Body of pancreas (tissue), 4 donors: Measurements from ENCODE around the gene VSTM4.

Experiments
- POLR2A ChIP-seq, 3 donors: fragments of 450-650 bp; IDR thresholded peaks; one replicate each; pipeline ENCODE4 v1.6.1; 2016; ENCODE audit warnings: antibody characterized with exemption in 3 of 3, mild to moderate bottlenecking in 2 of 3
- TF ChIP-seq, protein P1 (sequence below), 7 experiments: fragments of 450-650 bp in 4 of 7; fragments of 200-600 bp in 3 of 7; sonication (generic) in 3 of 7; IDR thresholded peaks; one replicate each; pipeline ENCODE4 v1.5.1; 2016 to 2019; ENCODE audit warnings: antibody characterized with exemption in 7 of 7

DNA sequence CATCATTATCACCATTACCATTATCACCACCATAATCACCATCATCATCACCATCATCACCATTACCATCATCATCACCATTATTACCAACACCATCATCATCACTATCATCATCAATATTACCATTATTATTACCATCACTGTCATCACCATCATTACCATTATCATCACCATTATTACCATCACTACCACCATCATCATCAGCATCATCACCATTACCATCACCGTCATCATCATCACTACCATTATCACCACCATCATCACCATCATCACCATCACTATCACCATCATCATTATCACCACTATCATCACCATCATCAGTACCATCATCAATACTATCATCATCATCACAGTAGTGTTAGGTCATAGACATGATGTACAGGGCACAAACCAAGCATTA, 81.4 kb downstream of the VSTM4 start:
- TF ChIP-seq, protein P1, sequence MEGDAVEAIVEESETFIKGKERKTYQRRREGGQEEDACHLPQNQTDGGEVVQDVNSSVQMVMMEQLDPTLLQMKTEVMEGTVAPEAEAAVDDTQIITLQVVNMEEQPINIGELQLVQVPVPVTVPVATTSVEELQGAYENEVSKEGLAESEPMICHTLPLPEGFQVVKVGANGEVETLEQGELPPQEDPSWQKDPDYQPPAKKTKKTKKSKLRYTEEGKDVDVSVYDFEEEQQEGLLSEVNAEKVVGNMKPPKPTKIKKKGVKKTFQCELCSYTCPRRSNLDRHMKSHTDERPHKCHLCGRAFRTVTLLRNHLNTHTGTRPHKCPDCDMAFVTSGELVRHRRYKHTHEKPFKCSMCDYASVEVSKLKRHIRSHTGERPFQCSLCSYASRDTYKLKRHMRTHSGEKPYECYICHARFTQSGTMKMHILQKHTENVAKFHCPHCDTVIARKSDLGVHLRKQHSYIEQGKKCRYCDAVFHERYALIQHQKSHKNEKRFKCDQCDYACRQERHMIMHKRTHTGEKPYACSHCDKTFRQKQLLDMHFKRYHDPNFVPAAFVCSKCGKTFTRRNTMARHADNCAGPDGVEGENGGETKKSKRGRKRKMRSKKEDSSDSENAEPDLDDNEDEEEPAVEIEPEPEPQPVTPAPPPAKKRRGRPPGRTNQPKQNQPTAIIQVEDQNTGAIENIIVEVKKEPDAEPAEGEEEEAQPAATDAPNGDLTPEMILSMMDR (IDR thresholded peaks at IDR 0.05) = no peak
- no peak for TF ChIP-seq POLR2A (IDR thresholded peaks at IDR 0.05)
